Measurements from ENCODE around the gene PDK2.

- no peak for TF ChIP-seq POLR2A (IDR thresholded peaks at IDR 0.05)
- TF ChIP-seq EP300 (IDR thresholded peaks at IDR 0.05), result no peak
Observed at GRCh38 chr17:50095626-50096037, 481 bp downstream of the PDK2 start.
